WERI-Rb-1 (cell line): ENCODE data around the gene KRT25.

Experiments
- DNase-seq: peaks from one replicate; pipeline ENCODE4 v3.0.0-alpha.2; 2020
- H3K27ac ChIP-seq: fragments of 250-450 bp; sonication (Bioruptor Pico); 2 replicates; pipeline ENCODE4 v1.5.1; 2020; ENCODE audit warnings: mild to moderate bottlenecking, moderate library complexity
- H3K27me3 ChIP-seq: fragments of 250-450 bp; sonication (Bioruptor Pico); 2 replicates; pipeline ENCODE4 v1.5.1; 2021; ENCODE audit warnings: mild to moderate bottlenecking, low read depth, moderate library complexity; ENCODE audit not compliant: insufficient read depth, severe bottlenecking
- H3K36me3 ChIP-seq: fragments of 250-450 bp; sonication (Bioruptor Pico); 2 replicates; pipeline ENCODE4 v1.5.1; 2020; ENCODE audit warnings: mild to moderate bottlenecking, moderate library complexity
- H3K4me3 ChIP-seq: 2 replicates; pipeline ENCODE4 v1.5.1; 2011; ENCODE audit warnings: low read depth, mild to moderate bottlenecking, control low read depth, low read length
- H3K9me3 ChIP-seq: fragments of 250-450 bp; sonication (Bioruptor Pico); 2 replicates; pipeline ENCODE4 v1.5.1; 2021; ENCODE audit warnings: mild to moderate bottlenecking, moderate library complexity; ENCODE audit not compliant: severe bottlenecking
- TF ChIP-seq, protein P1 (sequence below): IDR thresholded peaks from 2 replicates; pipeline ENCODE4 v1.5.1; 2011; ENCODE audit warnings: low read depth, mild to moderate bottlenecking, control low read depth, inconsistent platforms, low read length

Gene KRT25

DNA sequence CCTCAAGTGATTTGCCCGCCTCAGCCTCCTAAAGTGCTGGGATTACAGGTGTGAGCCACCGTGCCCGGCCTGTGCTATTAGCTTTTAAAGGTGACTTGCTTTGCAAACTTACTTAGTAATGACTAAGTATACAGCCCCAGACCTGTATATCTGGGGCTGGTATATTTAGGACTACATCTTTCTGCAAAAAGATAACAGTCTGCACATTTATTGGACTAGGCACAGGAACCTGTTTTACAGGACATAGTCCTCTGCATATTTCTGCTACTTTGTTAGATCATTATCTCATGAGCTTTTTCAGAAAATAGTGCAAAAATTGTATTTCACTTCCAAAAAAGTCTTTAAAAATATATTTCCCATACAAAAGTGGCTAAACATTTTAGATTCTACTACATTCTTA lies 52.9 kb downstream of the KRT25 start:
- H3K4me3 ChIP-seq: no peak overlapping the region
- TF ChIP-seq, protein P1, sequence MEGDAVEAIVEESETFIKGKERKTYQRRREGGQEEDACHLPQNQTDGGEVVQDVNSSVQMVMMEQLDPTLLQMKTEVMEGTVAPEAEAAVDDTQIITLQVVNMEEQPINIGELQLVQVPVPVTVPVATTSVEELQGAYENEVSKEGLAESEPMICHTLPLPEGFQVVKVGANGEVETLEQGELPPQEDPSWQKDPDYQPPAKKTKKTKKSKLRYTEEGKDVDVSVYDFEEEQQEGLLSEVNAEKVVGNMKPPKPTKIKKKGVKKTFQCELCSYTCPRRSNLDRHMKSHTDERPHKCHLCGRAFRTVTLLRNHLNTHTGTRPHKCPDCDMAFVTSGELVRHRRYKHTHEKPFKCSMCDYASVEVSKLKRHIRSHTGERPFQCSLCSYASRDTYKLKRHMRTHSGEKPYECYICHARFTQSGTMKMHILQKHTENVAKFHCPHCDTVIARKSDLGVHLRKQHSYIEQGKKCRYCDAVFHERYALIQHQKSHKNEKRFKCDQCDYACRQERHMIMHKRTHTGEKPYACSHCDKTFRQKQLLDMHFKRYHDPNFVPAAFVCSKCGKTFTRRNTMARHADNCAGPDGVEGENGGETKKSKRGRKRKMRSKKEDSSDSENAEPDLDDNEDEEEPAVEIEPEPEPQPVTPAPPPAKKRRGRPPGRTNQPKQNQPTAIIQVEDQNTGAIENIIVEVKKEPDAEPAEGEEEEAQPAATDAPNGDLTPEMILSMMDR: no peak
- peaks cover 95% of the 10 kb centered on the region for H3K27me3 ChIP-seq
- no peaks in the 10 kb centered on the region for H3K36me3 ChIP-seq
- peaks cover 1% of the 10 kb centered on the region for H3K9me3 ChIP-seq
- H3K27ac ChIP-seq: no peak overlapping the region
- no peak for DNase-seq

DNA sequence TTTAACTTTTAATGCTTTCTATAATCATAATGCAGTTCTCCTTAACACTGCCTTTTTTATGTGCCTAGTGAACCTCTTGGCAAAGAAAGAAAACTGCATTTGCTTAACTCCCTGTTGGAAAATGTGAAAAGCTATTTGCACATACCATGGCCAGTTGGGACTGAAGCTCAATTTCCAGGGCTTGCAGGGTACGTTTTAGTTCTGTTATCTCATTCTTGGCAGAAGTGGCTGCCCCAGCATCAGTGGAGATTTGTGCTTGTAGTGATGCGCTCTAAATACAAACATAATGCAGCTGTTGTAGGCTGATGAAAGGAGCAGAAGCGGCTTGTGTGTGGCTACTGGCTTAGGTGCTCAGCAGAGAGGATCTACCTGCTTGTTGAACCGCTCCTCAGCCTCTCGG lies 55.3 kb downstream of the KRT25 start:
- H3K27ac ChIP-seq: no peak overlapping the region
- H3K27me3 ChIP-seq: peaks cover 93% of the 10 kb centered on the region
- TF ChIP-seq, protein P1: no peak
- no peaks in the 10 kb centered on the region for H3K9me3 ChIP-seq
- DNase-seq: no peak
- no peaks in the 10 kb centered on the region for H3K36me3 ChIP-seq
- no peak overlapping the region for H3K4me3 ChIP-seq

DNA sequence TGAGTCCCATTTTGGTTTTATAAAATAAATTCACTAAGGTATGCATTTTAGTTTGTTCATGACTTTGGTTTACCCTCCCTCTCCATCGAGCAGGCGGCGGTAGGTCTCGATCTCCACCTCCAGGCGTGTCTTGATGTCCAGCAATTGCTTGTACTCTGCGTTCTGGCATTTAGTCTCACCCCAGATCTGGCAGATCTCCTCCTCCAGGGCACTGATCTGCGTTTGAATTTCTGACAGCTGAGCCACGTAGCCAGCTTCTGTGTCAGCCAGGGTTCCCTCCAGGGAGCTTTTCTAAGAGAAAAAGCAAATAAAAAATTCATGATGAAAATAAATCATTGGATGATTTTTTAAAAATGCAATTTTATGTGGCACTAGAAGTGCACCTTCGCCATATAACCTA lies 55.8 kb downstream of the KRT25 start:
- TF ChIP-seq, protein P1: no peak
- Histone ChIP-seq H3K9me3 (no peaks in the 10 kb centered on the region), H3K27me3 (peaks cover 93% of the 10 kb centered on the region), H3K27ac (no peak overlapping the region), H3K4me3 (no peak overlapping the region), H3K36me3 (no peaks in the 10 kb centered on the region)
- no peak for DNase-seq
